GM23338 (cell line): ENCODE data around the gene CLSTN1. TPM values are rescaled to one million over a fixed set of nuclear protein-coding genes. Genes with fewer than 3 reads are reported as not detected.
A peak's percentile ranks its signal among the peaks of the same experiment; 100 is the strongest.

Experiments used
- ATAC-seq: fragments of 200-7000 bp; cut with Tn5 transposase; 3 replicates; pipeline ENCODE4 v1.9.1; 2020
- DNase-seq: peaks from one replicate; pipeline ENCODE4 v3.0.0-alpha.2; 2015; ENCODE audit warnings: low spot score
- H2AFZ ChIP-seq: fragments of 200-600 bp; sonication (generic); 2 replicates; pipeline ENCODE4 v1.8.0; 2016; ENCODE audit warnings: antibody characterized with exemption, mild to moderate bottlenecking, moderate library complexity
- H3F3A ChIP-seq: fragments of 200-600 bp; sonication (generic); replicated peaks from 2 replicates; pipeline ENCODE4 v1.8.0; 2017; ENCODE audit warnings: antibody characterized with exemption, mixed run types, low read depth
- H3K27ac ChIP-seq: fragments of 200-600 bp; sonication (generic); 2 replicates; pipeline ENCODE4 v1.6.1; 2016; ENCODE audit warnings: low read depth
- H3K27me3 ChIP-seq: fragments of 200-600 bp; sonication (generic); 2 replicates; pipeline ENCODE4 v1.8.0; 2016; ENCODE audit warnings: mild to moderate bottlenecking, mixed run types, moderate library complexity; ENCODE audit not compliant: insufficient read depth
- H3K36me3 ChIP-seq: fragments of 200-600 bp; sonication (generic); 2 replicates; pipeline ENCODE4 v1.8.0; 2016; ENCODE audit warnings: mild to moderate bottlenecking; ENCODE audit not compliant: insufficient read depth
- H3K4me1 ChIP-seq: fragments of 200-600 bp; sonication (generic); 2 replicates; pipeline ENCODE4 v1.8.0; 2016; ENCODE audit warnings: mild to moderate bottlenecking, moderate library complexity; ENCODE audit not compliant: insufficient read depth
- H3K4me2 ChIP-seq: fragments of 200-600 bp; sonication (generic); 2 replicates; pipeline ENCODE4 v1.7.1; 2017; ENCODE audit warnings: mixed run types
- H3K4me3 ChIP-seq: fragments of 200-600 bp; sonication (generic); 2 replicates; pipeline ENCODE4 v1.6.1; 2016; ENCODE audit warnings: mixed run types
- H3K79me2 ChIP-seq: fragments of 200-600 bp; sonication (generic); replicated peaks from 2 replicates; pipeline ENCODE4 v1.8.0; 2017; ENCODE audit warnings: mild to moderate bottlenecking; ENCODE audit not compliant: insufficient read depth
- H3K9me2 ChIP-seq: fragments of 200-600 bp; sonication (generic); 2 replicates; pipeline ENCODE4 v1.8.0; 2017; ENCODE audit not compliant: insufficient read depth
- H4K20me1 ChIP-seq: fragments of 200-600 bp; sonication (generic); replicated peaks from 2 replicates; pipeline ENCODE4 v1.8.0; 2017; ENCODE audit warnings: mild to moderate bottlenecking; ENCODE audit not compliant: insufficient read depth
- H3K27ac Mint-ChIP-seq: 2 replicates; pipeline ENCODE4 v1.8.0; 2020; ENCODE audit warnings: inconsistent platforms, mild to moderate bottlenecking, moderate library complexity, mixed read lengths
- H3K27me3 Mint-ChIP-seq: 3 replicates; pipeline ENCODE4 v1.8.0; 2022; ENCODE audit warnings: low read depth, mild to moderate bottlenecking, moderate library complexity, mixed read lengths, inconsistent platforms; ENCODE audit not compliant: insufficient read depth, poor library complexity
- H3K36me3 Mint-ChIP-seq: 3 replicates; pipeline ENCODE4 v1.8.0; 2021; ENCODE audit warnings: low read depth, mild to moderate bottlenecking, inconsistent platforms, moderate library complexity, mixed read lengths
- H3K4me1 Mint-ChIP-seq: 3 replicates; pipeline ENCODE4 v1.8.0; 2020; ENCODE audit warnings: mild to moderate bottlenecking, inconsistent platforms, mixed read lengths
- H3K4me3 Mint-ChIP-seq: 3 replicates; pipeline ENCODE4 v1.8.0; 2021; ENCODE audit warnings: moderate library complexity, mild to moderate bottlenecking, inconsistent platforms, mixed read lengths
- H3K9me3 Mint-ChIP-seq: 3 replicates; pipeline ENCODE4 v1.8.0; 2020; ENCODE audit warnings: moderate library complexity, mild to moderate bottlenecking, inconsistent platforms, mixed read lengths
- CREB1 ChIP-seq: fragments of 250-450 bp; sonication (Bioruptor Pico); IDR thresholded peaks from 2 replicates; pipeline ENCODE4 v1.5.0; 2020; ENCODE audit warnings: low read depth, mild to moderate bottlenecking, moderate library complexity
- EZH2 ChIP-seq: fragments of 200-600 bp; sonication (generic); IDR thresholded peaks from one replicate; pipeline ENCODE4 v1.8.0; 2017; ENCODE audit warnings: antibody characterized with exemption, mild to moderate bottlenecking, low read depth; ENCODE audit not compliant: unreplicated experiment
- EZH2phosphoT487 ChIP-seq: fragments of 200-600 bp; sonication (generic); IDR thresholded peaks from one replicate; pipeline ENCODE4 v1.8.1; 2018; ENCODE audit warnings: antibody characterized with exemption; ENCODE audit not compliant: unreplicated experiment
- JUNB ChIP-seq: IDR thresholded peaks from one replicate; pipeline ENCODE4 v1.6.1; 2016; ENCODE audit warnings: antibody characterized with exemption; ENCODE audit not compliant: unreplicated experiment
- NANOG ChIP-seq: IDR thresholded peaks from 2 replicates; pipeline ENCODE4 v1.6.1; 2016; ENCODE audit warnings: antibody characterized with exemption, borderline replicate concordance
- POLR2AphosphoS5 ChIP-seq: IDR thresholded peaks from 2 replicates; pipeline ENCODE4 v1.6.1; 2016; ENCODE audit warnings: antibody characterized with exemption, low read depth
- STAT1 ChIP-seq: IDR thresholded peaks from one replicate; pipeline ENCODE4 v1.6.1; 2016; ENCODE audit warnings: antibody characterized with exemption; ENCODE audit not compliant: unreplicated experiment
- ZNF114 ChIP-seq: fragments of 250-450 bp; sonication (Bioruptor Pico); IDR thresholded peaks from 2 replicates; pipeline ENCODE4 v1.5.0; 2020; ENCODE audit warnings: mild to moderate bottlenecking, moderate library complexity
- ZNF331 ChIP-seq: fragments of 250-450 bp; sonication (Bioruptor Pico); IDR thresholded peaks from 2 replicates; pipeline ENCODE4 v1.5.0; 2020; ENCODE audit warnings: low read depth, mild to moderate bottlenecking, moderate library complexity
- polyA plus RNA-seq: library from polyadenylated mRNA; unstranded; fragments of >200 nt; fragmentation: Nextera tagmentation; extraction: Ambion mirVana; gene quantifications from 2 replicates; pipeline ENCODE4 v1.2.1, GENCODE V29; 2016
- total RNA-seq: library from RNA; depleted of rRNA; stranded (reverse); fragments of >200 nt; shearing (Covaris generic); gene quantifications from 2 replicates; pipeline ENCODE4 v1.2.3, GENCODE V29; 2014
- TF ChIP-seq, protein P1 (sequence below): IDR thresholded peaks from one replicate; pipeline ENCODE4 v1.6.1; 2018; ENCODE audit warnings: antibody characterized with exemption; ENCODE audit not compliant: unreplicated experiment
- TF ChIP-seq, protein P2 (sequence below): fragments of 250-450 bp; sonication (Bioruptor Pico); IDR thresholded peaks from 2 replicates; pipeline ENCODE4 v1.5.0; 2020; ENCODE audit warnings: mild to moderate bottlenecking, moderate library complexity
- TF ChIP-seq, protein P3 (sequence below): IDR thresholded peaks from 2 replicates; pipeline ENCODE4 v1.6.1; 2016; ENCODE audit warnings: antibody characterized with exemption
- TF ChIP-seq, protein P4 (sequence below), 2 experiments: fragments of 200-600 bp in 1 of 2; sonication (generic) in 1 of 2; conservative IDR thresholded peaks; 2 replicates each; pipeline versions ENCODE4 v1.5.1 to v1.6.1; 2016 to 2017; ENCODE audit warnings: antibody characterized with exemption in 2 of 2, low read depth in 2 of 2, mild to moderate bottlenecking in 2 of 2, moderate library complexity in 1 of 2

CLSTN1 gene
- total and polyA plus RNA-seq, 2 experiments from 2014 or later, result 38.5 to 66.2 TPM

DNA sequence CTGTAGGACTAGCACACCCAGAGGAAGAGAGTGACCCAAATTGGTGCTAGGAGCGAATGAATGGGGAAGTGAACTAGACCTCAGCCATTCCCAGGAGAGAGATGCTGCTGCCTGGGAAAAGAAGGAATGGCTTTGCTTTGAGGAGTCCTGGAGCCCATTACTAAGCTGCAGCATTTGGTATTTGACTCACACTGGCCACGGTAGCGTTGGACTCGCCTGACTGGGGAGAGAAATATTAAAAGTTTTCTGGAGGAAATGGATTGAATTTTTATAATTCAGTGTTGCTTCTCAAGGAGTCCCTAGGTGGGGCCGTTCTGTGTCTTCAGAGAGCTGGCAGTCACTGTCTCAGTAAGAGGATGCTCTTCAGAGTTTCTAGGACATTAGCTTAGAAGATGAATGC, 132.1 kb downstream of the CLSTN1 start:
- Histone ChIP-seq H3K9me2 (no peaks in the 10 kb centered on the region), H3K36me3 (no peaks in the 10 kb centered on the region; the same call in 1 of the 2 replicates), H3K27me3 (peaks cover 30% of the 10 kb centered on the region), H2AFZ (no peak overlapping the region), H3K4me1 (peaks cover 33% of the 10 kb centered on the region), H3F3A (peaks cover 25% of the 10 kb centered on the region; the same call in 1 of the 2 replicates), H3K4me3 (no peak overlapping the region), H3K4me2 (peak overlapping the region; percentile 100; the same call in 1 of the 2 replicates), H3K79me2 (no peaks in the 10 kb centered on the region), H4K20me1 (no peaks in the 10 kb centered on the region; the same call in 1 of the 2 replicates), H3K27ac (no peak overlapping the region)
- no peak overlapping the region for H3K27ac Mint-ChIP-seq
- peaks cover 26% of the 10 kb centered on the region for H3K4me1 Mint-ChIP-seq
- TF ChIP-seq NANOG (no peak), JUNB (no peak), ZNF114 (CRISPR knock-in tag) (no peak), STAT1 (no peak), POLR2AphosphoS5 (no peak), CREB1 (CRISPR knock-in tag) (no peak), EZH2 (no peak), EZH2phosphoT487 (no peak), ZNF331 (CRISPR knock-in tag) (no peak)
- TF ChIP-seq, protein P1, sequence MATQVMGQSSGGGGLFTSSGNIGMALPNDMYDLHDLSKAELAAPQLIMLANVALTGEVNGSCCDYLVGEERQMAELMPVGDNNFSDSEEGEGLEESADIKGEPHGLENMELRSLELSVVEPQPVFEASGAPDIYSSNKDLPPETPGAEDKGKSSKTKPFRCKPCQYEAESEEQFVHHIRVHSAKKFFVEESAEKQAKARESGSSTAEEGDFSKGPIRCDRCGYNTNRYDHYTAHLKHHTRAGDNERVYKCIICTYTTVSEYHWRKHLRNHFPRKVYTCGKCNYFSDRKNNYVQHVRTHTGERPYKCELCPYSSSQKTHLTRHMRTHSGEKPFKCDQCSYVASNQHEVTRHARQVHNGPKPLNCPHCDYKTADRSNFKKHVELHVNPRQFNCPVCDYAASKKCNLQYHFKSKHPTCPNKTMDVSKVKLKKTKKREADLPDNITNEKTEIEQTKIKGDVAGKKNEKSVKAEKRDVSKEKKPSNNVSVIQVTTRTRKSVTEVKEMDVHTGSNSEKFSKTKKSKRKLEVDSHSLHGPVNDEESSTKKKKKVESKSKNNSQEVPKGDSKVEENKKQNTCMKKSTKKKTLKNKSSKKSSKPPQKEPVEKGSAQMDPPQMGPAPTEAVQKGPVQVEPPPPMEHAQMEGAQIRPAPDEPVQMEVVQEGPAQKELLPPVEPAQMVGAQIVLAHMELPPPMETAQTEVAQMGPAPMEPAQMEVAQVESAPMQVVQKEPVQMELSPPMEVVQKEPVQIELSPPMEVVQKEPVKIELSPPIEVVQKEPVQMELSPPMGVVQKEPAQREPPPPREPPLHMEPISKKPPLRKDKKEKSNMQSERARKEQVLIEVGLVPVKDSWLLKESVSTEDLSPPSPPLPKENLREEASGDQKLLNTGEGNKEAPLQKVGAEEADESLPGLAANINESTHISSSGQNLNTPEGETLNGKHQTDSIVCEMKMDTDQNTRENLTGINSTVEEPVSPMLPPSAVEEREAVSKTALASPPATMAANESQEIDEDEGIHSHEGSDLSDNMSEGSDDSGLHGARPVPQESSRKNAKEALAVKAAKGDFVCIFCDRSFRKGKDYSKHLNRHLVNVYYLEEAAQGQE, result no peak
- TF ChIP-seq, protein P2, sequence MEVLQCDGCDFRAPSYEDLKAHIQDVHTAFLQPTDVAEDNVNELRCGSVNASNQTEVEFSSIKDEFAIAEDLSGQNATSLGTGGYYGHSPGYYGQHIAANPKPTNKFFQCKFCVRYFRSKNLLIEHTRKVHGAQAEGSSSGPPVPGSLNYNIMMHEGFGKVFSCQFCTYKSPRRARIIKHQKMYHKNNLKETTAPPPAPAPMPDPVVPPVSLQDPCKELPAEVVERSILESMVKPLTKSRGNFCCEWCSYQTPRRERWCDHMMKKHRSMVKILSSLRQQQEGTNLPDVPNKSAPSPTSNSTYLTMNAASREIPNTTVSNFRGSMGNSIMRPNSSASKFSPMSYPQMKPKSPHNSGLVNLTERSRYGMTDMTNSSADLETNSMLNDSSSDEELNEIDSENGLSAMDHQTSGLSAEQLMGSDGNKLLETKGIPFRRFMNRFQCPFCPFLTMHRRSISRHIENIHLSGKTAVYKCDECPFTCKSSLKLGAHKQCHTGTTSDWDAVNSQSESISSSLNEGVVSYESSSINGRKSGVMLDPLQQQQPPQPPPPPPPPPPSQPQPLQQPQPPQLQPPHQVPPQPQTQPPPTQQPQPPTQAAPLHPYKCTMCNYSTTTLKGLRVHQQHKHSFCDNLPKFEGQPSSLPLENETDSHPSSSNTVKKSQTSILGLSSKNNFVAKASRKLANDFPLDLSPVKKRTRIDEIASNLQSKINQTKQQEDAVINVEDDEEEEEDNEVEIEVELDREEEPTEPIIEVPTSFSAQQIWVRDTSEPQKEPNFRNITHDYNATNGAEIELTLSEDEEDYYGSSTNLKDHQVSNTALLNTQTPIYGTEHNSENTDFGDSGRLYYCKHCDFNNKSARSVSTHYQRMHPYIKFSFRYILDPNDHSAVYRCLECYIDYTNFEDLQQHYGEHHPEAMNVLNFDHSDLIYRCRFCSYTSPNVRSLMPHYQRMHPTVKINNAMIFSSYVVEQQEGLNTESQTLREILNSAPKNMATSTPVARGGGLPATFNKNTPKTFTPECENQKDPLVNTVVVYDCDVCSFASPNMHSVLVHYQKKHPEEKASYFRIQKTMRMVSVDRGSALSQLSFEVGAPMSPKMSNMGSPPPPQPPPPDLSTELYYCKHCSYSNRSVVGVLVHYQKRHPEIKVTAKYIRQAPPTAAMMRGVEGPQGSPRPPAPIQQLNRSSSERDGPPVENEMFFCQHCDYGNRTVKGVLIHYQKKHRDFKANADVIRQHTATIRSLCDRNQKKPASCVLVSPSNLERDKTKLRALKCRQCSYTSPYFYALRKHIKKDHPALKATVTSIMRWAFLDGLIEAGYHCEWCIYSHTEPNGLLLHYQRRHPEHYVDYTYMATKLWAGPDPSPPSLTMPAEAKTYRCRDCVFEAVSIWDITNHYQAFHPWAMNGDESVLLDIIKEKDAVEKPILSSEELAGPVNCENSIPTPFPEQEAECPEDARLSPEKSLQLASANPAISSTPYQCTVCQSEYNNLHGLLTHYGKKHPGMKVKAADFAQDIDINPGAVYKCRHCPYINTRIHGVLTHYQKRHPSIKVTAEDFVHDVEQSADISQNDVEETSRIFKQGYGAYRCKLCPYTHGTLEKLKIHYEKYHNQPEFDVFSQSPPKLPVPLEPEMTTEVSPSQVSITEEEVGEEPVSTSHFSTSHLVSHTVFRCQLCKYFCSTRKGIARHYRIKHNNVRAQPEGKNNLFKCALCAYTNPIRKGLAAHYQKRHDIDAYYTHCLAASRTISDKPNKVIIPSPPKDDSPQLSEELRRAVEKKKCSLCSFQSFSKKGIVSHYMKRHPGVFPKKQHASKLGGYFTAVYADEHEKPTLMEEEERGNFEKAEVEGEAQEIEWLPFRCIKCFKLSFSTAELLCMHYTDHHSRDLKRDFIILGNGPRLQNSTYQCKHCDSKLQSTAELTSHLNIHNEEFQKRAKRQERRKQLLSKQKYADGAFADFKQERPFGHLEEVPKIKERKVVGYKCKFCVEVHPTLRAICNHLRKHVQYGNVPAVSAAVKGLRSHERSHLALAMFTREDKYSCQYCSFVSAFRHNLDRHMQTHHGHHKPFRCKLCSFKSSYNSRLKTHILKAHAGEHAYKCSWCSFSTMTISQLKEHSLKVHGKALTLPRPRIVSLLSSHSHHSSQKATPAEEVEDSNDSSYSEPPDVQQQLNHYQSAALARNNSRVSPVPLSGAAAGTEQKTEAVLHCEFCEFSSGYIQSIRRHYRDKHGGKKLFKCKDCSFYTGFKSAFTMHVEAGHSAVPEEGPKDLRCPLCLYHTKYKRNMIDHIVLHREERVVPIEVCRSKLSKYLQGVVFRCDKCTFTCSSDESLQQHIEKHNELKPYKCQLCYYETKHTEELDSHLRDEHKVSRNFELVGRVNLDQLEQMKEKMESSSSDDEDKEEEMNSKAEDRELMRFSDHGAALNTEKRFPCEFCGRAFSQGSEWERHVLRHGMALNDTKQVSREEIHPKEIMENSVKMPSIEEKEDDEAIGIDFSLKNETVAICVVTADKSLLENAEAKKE, result no peak
- TF ChIP-seq, protein P3, sequence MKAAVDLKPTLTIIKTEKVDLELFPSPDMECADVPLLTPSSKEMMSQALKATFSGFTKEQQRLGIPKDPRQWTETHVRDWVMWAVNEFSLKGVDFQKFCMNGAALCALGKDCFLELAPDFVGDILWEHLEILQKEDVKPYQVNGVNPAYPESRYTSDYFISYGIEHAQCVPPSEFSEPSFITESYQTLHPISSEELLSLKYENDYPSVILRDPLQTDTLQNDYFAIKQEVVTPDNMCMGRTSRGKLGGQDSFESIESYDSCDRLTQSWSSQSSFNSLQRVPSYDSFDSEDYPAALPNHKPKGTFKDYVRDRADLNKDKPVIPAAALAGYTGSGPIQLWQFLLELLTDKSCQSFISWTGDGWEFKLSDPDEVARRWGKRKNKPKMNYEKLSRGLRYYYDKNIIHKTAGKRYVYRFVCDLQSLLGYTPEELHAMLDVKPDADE, result no peak
- TF ChIP-seq, protein P4, sequence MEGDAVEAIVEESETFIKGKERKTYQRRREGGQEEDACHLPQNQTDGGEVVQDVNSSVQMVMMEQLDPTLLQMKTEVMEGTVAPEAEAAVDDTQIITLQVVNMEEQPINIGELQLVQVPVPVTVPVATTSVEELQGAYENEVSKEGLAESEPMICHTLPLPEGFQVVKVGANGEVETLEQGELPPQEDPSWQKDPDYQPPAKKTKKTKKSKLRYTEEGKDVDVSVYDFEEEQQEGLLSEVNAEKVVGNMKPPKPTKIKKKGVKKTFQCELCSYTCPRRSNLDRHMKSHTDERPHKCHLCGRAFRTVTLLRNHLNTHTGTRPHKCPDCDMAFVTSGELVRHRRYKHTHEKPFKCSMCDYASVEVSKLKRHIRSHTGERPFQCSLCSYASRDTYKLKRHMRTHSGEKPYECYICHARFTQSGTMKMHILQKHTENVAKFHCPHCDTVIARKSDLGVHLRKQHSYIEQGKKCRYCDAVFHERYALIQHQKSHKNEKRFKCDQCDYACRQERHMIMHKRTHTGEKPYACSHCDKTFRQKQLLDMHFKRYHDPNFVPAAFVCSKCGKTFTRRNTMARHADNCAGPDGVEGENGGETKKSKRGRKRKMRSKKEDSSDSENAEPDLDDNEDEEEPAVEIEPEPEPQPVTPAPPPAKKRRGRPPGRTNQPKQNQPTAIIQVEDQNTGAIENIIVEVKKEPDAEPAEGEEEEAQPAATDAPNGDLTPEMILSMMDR (conservative IDR thresholded peaks at IDR 0.05; ENCODE audit: low read depth in 2 of 2), result no peak; a peak in 1 of 4 replicates
- no peaks in the 10 kb centered on the region; the same call in 2 of the 3 replicates for H3K36me3 Mint-ChIP-seq
- H3K27me3 Mint-ChIP-seq, result peaks cover 27% of the 10 kb centered on the region
- no peak for DNase-seq
- no peak for ATAC-seq
- H3K4me3 Mint-ChIP-seq, result no peak overlapping the region
- H3K9me3 Mint-ChIP-seq, result no peaks in the 10 kb centered on the region; the same call in 2 of the 3 replicates
